Gastrocnemius medialis (tissue), 4 donors: Measurements from ENCODE around the gene PRAC1. TPM values are rescaled to one million over a fixed set of nuclear protein-coding genes. Genes with fewer than 3 reads are reported as not detected.

ENCODE experiments used
- ATAC-seq, 2 donors: fragments of 150-250 bp; one replicate each; pipeline ENCODE4 v1.9.1; 2016
- DNase-seq, 2 donors: peaks; one replicate each; pipeline ENCODE4 v3.0.0-alpha.2; 2019
- H3K27ac ChIP-seq, 4 donors: fragments of 200-600 bp; sonication (generic); 1 replicate in 1 of 4; 2 replicates in 3 of 4; pipeline ENCODE4 v1.5.1; 2016 to 2018; ENCODE audit warnings: mild to moderate bottlenecking in 2 of 4, moderate library complexity in 1 of 4
- H3K27me3 ChIP-seq, 3 donors: fragments of 200-600 bp; sonication (generic) in 2 of 3; 1 replicate in 1 of 3; 2 replicates in 2 of 3; pipeline versions ENCODE4 v1.5.1 to v1.6.0; 2016 to 2019; ENCODE audit warnings: mild to moderate bottlenecking in 1 of 3, moderate library complexity in 1 of 3
- H3K36me3 ChIP-seq, 2 donors: fragments of 200-600 bp; sonication (generic) in 1 of 2; one replicate each; pipeline ENCODE4 v1.5.1; 2017 to 2018
- H3K4me1 ChIP-seq, 2 donors: fragments of 200-600 bp; sonication (generic) in 1 of 2; one replicate each; pipeline ENCODE4 v1.5.1; 2016 to 2017; ENCODE audit warnings: mild to moderate bottlenecking in 2 of 2
- H3K4me3 ChIP-seq, 4 donors: fragments of 200-600 bp; sonication (generic) in 3 of 4; 1 replicate in 1 of 4; 2 replicates in 3 of 4; pipeline ENCODE4 v1.5.1; 2016 to 2019; ENCODE audit warnings: mild to moderate bottlenecking in 2 of 4
- H3K9me3 ChIP-seq, 3 donors: fragments of 200-600 bp; sonication (generic) in 2 of 3; 1 replicate in 1 of 3; 2 replicates in 2 of 3; pipeline ENCODE4 v1.5.1; 2016 to 2019
- CTCF ChIP-seq, 5 experiments: fragments of 450-650 bp in 3 of 5; fragments of 200-600 bp in 2 of 5; sonication (generic) in 2 of 5; IDR thresholded peaks in 4 of 5; conservative IDR thresholded peaks in 1 of 5; 1 replicate in 4 of 5; 2 replicates in 1 of 5; pipeline ENCODE4 v1.5.1; 2016 to 2019; ENCODE audit warnings: antibody characterized with exemption in 5 of 5, mild to moderate bottlenecking in 3 of 5, moderate library complexity in 3 of 5
- POLR2A ChIP-seq, 2 donors: fragments of 450-650 bp; IDR thresholded peaks; one replicate each; pipeline ENCODE4 v1.6.1; 2017; ENCODE audit warnings: antibody characterized with exemption in 2 of 2, mild to moderate bottlenecking in 2 of 2, moderate library complexity in 2 of 2
- in situ Hi-C, 4 donors: fragments of 200-750 bp; cut with MboI; loops; one replicate each; pipeline versions ENCODE4 v1.15.0 to v1.8.0; 2017; ENCODE audit warnings: low sequenced_read_pairs in 4 of 4
- intact Hi-C: fragments of 100-400 bp; cut with DNase I; formaldehyde crosslinking; loops from one replicate; pipeline ENCODE4 v1.15.1; 2023; ENCODE audit warnings: low total_unique reads
- total RNA-seq, 4 donors: library from RNA; depleted of rRNA; stranded (reverse); fragments of >200 nt; gene quantifications; one replicate each; pipeline versions ENCODE4 v1.1.0 to v1.2.3, GENCODE V29; 2016

The PRAC1 gene
- total RNA-seq, 4 donors from 2014 or later, result not detected

- no peaks in the 10 kb centered on the region for H3K9me3 ChIP-seq
- H3K27me3 ChIP-seq, result peaks cover 96 to 98% (median 97%) of the 10 kb centered on the region in 3 donors
- DNase-seq (no peak), ATAC-seq (no peak)
- no peak overlapping the region for H3K27ac ChIP-seq
- in situ Hi-C loops (loop anchor here in 2 of 4 donors (25.0 kb wide), 3 partner anchors 100 to 275 kb away; partner anchors contain the start of genes HOXB9 (in 1 of the 2) and IGF2BP1 (in 1 of the 2)), intact Hi-C loops (no loop called here)
- TF ChIP-seq CTCF (IDR thresholded peaks at IDR 0.05 in 4 of 5, conservative IDR thresholded peaks at IDR 0.05 in 1 of 5), result no peak
- no peak for TF ChIP-seq POLR2A (IDR thresholded peaks at IDR 0.05)
- no peak overlapping the region for H3K4me3 ChIP-seq
- H3K4me1 ChIP-seq, result no peaks in the 10 kb centered on the region
- no peaks in the 10 kb centered on the region for H3K36me3 ChIP-seq
These were observed 15.2 kb upstream of the PRAC1 start for GRCh38 chr17:48737330-48738043.

- H3K36me3 ChIP-seq, result no peaks in the 10 kb centered on the region
- TF ChIP-seq POLR2A (IDR thresholded peaks at IDR 0.05), result no peak
- intact Hi-C loops, result no loop called here
- no peaks in the 10 kb centered on the region for H3K4me1 ChIP-seq
- in situ Hi-C loops, result loop anchor here in 2 of 4 donors (25.0 kb wide), 3 partner anchors 98 to 277 kb away; partner anchors contain the start of genes HOXB9 (in 1 of the 2) and IGF2BP1 (in 1 of the 2)
- H3K4me3 ChIP-seq, result no peak overlapping the region
- peaks cover 94 to 97% (median 96%) of the 10 kb centered on the region in 3 donors for H3K27me3 ChIP-seq
- no peak for DNase-seq
- no peaks in the 10 kb centered on the region for H3K9me3 ChIP-seq
- H3K27ac ChIP-seq, result no peak overlapping the region
- ATAC-seq, result no peak
These were observed 12.7 kb upstream of the PRAC1 start for GRCh38 chr17:48735062-48735351.

- Histone ChIP-seq H3K27ac (no peak overlapping the region), H3K4me1 (no peaks in the 10 kb centered on the region), H3K27me3 (peaks cover 94 to 97% (median 97%) of the 10 kb centered on the region in 3 donors), H3K9me3 (no peaks in the 10 kb centered on the region), H3K36me3 (no peaks in the 10 kb centered on the region), H3K4me3 (no peak overlapping the region)
- intact Hi-C loops, result no loop called here
- in situ Hi-C loops, result loop anchor here in 2 of 4 donors (25.0 kb wide), 3 partner anchors 97 to 278 kb away; partner anchors contain the start of genes HOXB9 (in 1 of the 2) and IGF2BP1 (in 1 of the 2)
- TF ChIP-seq POLR2A (IDR thresholded peaks at IDR 0.05) (no peak), CTCF (IDR thresholded peaks at IDR 0.05 in 4 of 5, conservative IDR thresholded peaks at IDR 0.05 in 1 of 5) (no peak)
- ATAC-seq (no peak), DNase-seq (no peak)
These were observed 12.2 kb upstream of the PRAC1 start for GRCh38 chr17:48734333-48735061.

GRCh38 chr17:48733632-48734328, 11.5 kb upstream of the PRAC1 start:
- Histone ChIP-seq H3K27me3 (peaks cover 94 to 98% (median 97%) of the 10 kb centered on the region in 3 donors), H3K4me1 (peaks cover 3 to 5% of the 10 kb centered on the region in 2 donors), H3K36me3 (no peaks in the 10 kb centered on the region), H3K27ac (no peak overlapping the region), H3K4me3 (no peak overlapping the region), H3K9me3 (no peaks in the 10 kb centered on the region)
- intact Hi-C loops, result no loop called here
- no peak for TF ChIP-seq POLR2A (IDR thresholded peaks at IDR 0.05)
- no peak for TF ChIP-seq CTCF (IDR thresholded peaks at IDR 0.05 in 4 of 5, conservative IDR thresholded peaks at IDR 0.05 in 1 of 5)
- DNase-seq (no peak), ATAC-seq (no peak)
- in situ Hi-C loops, result loop anchor here in 2 of 4 donors (25.0 kb wide), 3 partner anchors 96 to 279 kb away; partner anchors contain the start of genes HOXB9 (in 1 of the 2) and IGF2BP1 (in 1 of the 2)
